HG03135 (cell line): Measurements from ENCODE around the gene MYO6.
"Not testable (repeated sequence)": the region's sequence is repeated elsewhere in the genome, so short reads cannot be mapped to it uniquely, and the experiment has no call there.

Experiments used
- ATAC-seq: cut with Tn5 transposase; IDR thresholded peaks from one replicate; pipeline ENCODE4 v1.9.1; 2021; ENCODE audit warnings: mild to moderate bottlenecking, moderate library complexity; ENCODE audit not compliant: unreplicated experiment

The MYO6 gene

GRCh38 chr6:75880305-75880704 lies 131.3 kb downstream of the MYO6 start:
- ATAC-seq: no peak

- ATAC-seq: no peak
These were observed 133.7 kb downstream of the MYO6 start for GRCh38 chr6:75882734-75883133.

DNA sequence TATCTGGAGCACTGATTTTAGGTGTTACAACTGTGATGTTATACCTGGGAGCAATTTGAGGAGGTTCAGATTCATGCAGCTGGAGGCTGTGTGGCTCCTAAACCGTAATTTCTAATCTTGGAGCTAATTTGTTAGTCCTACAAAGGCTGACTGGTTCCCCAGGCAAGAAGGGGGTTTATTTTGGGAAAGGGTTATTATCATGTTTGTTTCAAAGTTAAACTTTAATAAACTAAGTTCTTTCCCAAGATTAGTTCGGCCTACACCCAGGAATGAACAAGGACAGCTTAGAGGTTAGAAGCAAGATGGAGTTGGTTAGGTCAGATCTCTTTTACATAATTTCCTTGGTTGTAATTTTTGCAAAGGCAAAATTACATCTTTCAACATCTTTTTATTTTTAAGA lies 135.8 kb downstream of the MYO6 start:
- no peak for ATAC-seq

DNA sequence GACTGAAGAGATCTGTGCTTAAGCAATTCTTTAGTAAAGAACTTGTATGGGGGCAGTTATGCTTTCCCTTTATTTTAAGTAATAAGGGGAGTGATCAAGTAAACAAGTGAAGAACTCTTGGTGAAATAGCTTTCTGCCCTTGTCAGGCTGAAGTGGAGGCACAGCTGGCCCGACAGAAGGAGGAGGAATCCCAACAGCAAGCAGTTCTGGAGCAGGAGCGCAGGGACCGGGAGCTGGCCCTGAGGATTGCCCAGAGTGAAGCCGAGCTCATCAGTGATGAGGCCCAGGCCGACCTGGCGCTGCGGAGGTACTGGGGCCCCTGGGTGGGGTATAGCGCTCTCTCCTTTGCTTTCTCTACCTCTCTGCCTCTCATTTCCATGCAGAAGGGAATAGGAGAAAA lies 143.3 kb downstream of the MYO6 start:
- no peak for ATAC-seq

- peak; percentile 63 for ATAC-seq
These were observed 144.2 kb downstream of the MYO6 start for GRCh38 chr6:75893058-75893775.

GRCh38 chr6:75893776-75894152 lies 144.7 kb downstream of the MYO6 start:
- ATAC-seq: no peak

DNA sequence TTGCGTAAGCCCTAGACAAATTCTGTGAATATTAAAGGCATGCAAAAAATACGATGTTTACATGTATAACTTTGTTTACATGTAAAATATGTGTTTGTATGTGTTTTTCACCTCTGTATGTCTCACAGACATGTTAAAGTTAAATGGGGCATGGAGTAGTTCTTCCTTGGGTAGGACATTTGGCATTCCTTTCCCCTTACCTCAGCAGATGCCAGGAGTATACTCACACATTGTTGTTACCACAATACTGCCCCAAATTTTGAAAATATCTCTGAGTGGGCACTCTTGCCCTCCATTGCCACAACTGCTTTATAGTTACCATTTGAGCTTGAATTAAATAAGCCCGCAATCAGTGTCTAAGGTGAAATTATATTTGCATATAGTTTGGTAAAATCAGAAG lies 147.5 kb downstream of the MYO6 start:
- no peak for ATAC-seq

DNA sequence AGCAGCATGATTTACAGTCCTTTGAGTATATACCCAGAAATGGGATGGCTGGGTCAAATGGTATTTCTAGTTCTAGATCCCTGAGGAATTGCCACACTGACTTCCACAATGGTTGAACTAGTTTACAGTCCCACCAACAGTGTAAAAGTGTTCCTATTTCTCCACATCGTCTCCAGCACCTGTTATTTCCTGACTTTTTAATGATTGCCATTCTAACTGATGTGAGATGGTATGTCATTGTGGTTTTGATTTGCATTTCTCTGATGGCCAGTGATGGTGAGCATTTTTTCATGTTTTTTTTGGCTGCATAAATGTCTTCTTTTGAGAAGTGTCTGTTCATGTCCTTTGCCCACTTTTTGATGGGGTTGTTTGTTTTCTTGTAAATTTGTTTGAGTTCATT lies 151.2 kb downstream of the MYO6 start:
- ATAC-seq: not testable (repeated sequence)

GRCh38 chr6:75905129-75905528 lies 156.1 kb downstream of the MYO6 start:
- not testable (repeated sequence) for ATAC-seq

DNA sequence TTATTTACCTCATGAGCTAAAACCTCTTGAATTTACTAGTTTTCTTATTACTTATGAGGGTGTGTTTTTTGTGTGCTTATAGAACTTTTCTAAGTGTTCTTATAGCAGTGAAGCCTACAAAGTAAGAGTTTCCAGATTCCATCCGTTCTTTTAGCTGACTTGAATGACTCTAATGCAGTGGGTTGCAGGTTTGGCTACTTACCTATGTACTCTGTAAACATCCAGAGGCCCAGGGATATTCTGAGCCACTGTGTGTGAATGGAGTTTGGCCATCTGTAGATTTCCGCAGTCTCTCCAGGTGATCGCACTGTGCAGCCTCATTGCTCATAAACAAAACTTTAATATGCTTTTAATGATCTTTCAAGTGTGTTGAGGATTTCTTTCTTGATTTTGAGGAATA lies 157.8 kb downstream of the MYO6 start:
- no peak for ATAC-seq

DNA sequence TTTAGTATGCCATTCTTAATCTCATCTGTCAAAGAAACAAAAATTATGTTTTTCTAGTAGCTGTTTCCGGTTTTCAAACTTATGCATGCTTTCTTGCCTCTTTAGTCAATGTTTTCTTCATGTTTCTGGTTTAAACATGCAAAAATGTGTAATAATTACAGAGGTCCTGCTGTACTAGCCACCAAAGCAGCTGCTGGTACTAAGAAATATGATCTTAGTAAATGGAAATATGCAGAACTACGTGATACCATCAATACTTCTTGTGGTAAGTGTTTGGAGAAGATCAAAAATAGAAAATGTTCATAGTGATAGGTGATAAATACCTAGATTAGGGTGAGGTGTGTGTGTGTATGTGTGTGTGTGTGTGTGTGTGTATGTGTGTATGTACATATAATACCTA lies 158.4 kb downstream of the MYO6 start:
- ATAC-seq: no peak

GRCh38 chr6:75913040-75913439 lies 164.0 kb downstream of the MYO6 start:
- ATAC-seq: no peak

DNA sequence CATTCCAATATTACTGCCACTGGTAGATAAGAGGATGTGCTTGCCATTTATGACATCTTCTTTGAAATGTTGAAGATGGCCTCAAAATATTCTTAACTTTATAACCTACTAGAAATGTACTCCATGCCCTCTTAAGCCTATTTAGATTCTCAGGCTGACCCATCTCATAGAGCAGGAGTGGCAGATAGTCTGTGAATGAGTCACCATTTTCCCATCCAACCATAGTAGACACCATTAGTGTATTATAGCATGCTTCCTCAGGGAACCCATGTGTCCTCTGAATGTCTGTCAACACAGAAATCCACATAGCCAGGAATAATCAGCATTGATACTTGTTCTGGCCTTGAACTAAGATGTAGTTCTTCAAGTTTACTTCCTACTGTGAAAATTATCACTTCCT lies 173.2 kb downstream of the MYO6 start:
- ATAC-seq: no peak

- ATAC-seq: no peak
These were observed 177.5 kb downstream of the MYO6 start for GRCh38 chr6:75926293-75927168.

- ATAC-seq: no peak
These were observed 182.1 kb downstream of the MYO6 start for GRCh38 chr6:75931011-75931680.

GRCh38 chr6:75932067-75932466 lies 183.0 kb downstream of the MYO6 start:
- ATAC-seq: no peak

- ATAC-seq: no peak
These were observed 184.4 kb downstream of the MYO6 start for GRCh38 chr6:75933387-75933975.

- ATAC-seq: peak; percentile 69
These were observed 185.8 kb downstream of the MYO6 start for GRCh38 chr6:75934643-75935472.

- peak; percentile 10 for ATAC-seq
These were observed 186.4 kb downstream of the MYO6 start for GRCh38 chr6:75935473-75935793.

DNA sequence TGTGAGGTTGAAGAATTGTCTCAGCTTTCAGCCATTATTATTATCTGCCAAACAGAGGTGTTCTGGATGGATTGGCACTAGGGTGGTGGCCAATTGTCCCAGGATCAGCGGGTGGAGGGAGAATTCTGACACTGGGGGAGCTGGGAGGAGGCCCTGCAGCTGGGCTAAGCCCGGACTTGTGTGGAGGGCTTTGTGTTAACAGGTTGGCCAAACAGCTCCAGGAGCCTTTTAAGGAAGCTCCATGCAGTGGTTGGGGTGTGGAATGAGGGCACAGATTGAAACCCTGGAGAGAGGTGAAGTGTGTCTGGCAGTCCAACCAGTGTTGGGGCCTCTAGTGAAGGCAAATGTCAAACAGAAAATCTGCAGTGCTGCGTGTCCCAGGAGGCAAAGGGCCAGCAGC lies 187.6 kb downstream of the MYO6 start:
- ATAC-seq: no peak

GRCh38 chr6:75937846-75938245 lies 188.8 kb downstream of the MYO6 start:
- ATAC-seq: no peak
